HG02973 (cell line): ENCODE results near the gene CD27.
"Not testable (repeated sequence)": the region's sequence is repeated elsewhere in the genome, so short reads cannot be mapped to it uniquely, and the experiment has no call there.

ENCODE experiments used
- ATAC-seq: cut with Tn5 transposase; IDR thresholded peaks from one replicate; pipeline ENCODE4 v1.9.1; 2021; ENCODE audit warnings: moderate library complexity; ENCODE audit not compliant: unreplicated experiment

Gene CD27

DNA sequence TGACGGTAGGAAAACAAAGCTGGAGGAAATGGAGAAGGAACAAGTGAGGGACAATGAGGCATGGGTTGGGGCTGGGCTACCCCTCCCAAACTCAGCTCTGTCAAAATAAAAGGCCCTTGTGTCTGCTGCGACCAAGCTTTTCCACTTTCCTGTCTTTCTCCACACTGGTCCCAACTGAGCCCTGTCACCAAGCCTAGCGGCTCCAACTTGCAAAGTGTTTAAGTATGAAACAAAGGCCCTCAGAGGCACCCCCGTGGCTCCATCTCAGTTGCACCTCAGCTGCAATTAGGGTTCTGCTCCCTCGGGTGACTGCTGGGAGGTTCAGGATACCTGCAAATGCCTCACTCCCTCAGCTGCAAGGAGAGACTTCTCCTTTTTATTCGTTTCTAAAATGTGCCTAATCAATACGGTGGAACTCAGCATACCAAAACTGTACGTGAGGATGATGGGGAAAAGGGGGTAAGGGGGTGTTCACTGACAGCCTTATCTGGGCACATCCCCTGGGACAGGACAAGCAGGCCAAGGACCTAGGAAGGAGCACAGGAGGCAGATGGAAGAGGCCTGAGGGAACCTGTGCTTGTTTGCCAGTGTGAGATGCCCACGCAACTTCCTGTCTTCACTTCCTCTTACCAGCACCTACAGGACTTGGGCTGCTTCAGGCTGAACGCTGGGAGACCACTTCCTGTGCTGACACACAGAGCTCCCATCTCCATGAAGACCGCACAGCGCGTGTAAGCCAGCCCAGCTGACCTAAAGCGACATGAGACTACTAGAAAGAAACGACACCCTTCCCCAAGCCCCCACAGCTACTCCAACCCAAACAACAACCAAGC, 16.9 kb downstream of the CD27 start:
- peak; percentile 75 for ATAC-seq

DNA sequence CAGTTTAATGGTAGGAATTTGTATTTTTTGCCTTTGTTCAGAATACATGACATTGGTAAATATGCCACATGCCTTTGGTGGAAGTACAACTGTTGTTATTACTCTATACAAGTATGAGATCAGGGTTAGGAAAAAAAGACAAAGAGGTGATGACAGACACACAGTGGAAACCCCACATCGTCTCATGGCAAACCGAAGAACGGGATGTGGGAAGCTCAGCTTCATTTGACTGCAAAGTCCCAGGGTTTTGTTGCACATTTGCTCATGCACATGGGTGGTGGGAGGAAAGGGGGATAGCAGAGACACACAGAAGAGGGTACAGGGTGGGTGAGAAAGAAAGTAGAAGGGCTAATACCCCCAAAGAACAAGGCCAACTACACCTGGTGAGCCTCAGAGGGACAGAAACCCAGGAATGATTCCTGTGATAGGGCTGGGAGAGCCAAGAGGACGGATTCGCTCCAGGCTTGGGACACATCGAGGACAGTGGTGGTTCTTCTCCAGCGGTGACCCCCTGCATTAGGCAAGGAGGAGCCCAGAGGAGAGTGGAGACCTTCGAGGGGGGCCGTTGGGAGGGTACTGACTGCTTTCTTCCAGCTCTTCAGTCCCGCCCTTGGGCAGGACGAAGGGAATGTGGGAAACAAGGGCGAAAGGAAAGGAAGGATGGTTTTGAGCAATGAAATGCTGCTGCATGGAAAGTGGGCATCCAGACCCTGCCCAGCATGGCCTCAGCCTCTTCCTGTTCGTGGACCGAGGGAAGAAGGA, 17.7 kb downstream of the CD27 start:
- peak; percentile 3 for ATAC-seq

DNA sequence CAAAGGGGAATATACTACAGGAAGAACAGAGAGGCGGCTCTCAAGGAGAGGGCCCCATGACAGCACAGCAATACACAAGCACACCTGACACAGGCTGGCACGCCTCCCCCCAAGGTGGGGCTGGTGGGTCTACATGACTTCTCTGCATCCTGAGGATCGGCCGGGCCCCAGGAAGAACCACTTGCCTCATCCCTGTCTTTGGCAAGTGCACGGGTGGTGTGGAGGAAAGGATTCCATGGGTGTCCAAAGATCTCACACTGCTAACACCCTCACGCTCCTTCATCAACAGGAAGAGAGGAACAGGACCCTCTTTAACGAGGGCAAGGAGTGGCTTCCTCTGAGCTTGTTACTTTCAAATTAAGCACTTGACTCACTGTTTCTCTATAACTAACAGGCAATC, 18.5 kb downstream of the CD27 start:
- no peak for ATAC-seq

DNA sequence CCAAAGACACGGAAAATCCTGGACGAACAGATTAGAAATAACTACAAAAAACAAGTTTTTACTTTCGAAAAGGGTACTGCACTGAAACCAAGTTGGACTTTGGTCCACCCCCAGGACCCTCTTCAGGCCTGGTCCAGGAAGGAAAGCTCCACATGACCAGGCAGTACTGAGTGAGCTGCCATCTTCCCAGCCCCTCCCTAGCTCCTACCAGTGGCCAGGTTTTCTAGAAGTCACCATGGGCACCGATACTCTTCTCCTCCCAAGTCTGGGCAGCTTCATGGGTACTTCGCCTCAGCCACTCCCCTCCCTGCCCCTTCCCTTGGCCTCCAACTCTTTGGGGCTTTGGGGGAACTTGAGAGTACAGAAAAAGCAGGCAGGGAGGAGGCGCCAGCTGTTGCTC, 19.1 kb downstream of the CD27 start:
- ATAC-seq: no peak

DNA sequence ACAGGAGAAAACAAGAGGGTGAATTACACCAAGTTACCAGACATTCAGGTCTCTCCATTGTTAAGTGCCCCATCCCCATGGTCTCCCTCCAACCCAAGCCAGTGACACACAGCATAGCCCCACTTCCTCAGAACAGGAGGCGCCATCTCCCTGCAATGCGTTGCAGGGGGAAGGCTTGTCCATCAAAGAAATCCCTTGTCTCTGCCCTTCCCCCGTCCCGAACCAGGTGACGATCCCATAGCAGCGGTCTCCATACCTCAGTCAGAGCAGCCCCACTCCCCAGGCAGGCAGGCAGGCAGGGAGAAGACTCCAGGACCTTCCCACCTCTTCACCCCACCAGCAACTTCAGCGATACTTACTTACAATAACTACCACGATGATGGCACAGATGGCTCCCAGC, 19.8 kb downstream of the CD27 start:
- ATAC-seq: no peak

DNA sequence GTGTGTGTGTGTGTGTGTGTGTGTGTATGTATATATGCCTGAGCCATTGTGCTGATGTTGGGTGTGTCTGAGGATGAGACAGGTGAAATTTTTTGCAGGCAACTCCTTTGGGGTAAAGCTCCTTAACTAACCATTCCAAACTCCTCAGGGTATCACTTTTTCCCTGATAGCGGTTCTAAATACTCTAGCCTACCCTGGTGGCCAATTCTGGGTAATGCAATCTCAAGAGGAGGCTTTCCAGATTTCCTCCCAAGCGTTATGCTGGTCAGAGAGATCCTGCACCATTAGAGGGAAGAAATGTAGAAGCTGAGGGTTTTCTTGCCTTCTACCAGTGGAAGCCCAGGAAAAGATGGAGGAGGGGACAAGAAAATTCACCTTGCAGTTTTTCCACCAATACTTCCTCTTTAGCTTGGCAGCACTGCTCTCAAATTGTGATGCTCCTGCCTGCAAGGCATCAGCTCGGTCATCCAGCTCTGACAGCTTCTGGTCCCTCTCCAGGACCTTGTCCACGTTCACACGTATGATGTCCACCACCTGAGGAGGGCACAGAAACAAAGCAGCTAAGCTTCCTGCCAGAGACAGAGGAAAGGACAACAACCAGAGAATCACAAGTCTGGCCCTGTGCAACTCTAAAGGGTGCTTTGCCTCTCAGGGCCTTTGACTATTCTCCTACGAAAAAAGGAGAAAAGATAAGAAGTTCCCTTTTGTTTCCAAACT, 20.9 kb downstream of the CD27 start:
- no peak for ATAC-seq

DNA sequence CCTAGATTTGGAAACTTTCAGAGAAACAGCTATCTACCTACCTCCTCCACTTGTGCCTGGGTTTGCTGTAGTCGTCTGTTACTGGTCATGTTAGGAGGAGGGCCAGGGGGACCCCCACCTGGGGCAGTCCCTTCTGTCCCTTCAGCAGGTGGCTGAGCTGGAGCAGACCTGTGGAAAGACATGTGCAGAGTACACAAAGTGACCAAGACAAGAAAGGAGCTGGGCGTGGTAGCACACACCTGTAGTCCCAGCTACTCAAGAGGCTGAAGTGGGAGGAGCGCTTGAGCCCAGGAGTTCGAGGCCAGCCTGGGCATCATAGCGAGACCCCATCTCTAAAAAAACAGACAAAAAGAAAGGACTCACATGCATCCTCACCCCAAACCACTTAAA, 21.4 kb downstream of the CD27 start:
- no peak for ATAC-seq

DNA sequence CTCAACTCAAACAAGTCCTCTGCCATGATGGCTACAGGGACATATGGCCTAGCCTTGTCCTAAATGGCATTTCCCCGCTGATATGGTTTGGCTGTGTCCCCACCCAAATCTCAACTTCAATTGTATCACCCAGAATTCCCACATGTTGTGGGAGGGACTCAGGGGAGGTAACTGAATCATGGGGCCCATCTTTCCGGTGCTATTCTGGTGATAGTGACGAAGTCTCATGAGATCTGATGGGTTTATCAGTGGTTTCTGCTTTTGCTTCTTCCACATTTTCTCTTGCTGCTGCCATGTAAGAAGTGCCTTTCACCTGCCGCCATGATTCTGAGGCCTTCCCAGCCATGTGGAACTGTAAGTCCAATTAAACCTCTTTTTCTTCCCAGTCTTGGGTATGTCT, 22.0 kb downstream of the CD27 start:
- ATAC-seq: not testable (repeated sequence)

DNA sequence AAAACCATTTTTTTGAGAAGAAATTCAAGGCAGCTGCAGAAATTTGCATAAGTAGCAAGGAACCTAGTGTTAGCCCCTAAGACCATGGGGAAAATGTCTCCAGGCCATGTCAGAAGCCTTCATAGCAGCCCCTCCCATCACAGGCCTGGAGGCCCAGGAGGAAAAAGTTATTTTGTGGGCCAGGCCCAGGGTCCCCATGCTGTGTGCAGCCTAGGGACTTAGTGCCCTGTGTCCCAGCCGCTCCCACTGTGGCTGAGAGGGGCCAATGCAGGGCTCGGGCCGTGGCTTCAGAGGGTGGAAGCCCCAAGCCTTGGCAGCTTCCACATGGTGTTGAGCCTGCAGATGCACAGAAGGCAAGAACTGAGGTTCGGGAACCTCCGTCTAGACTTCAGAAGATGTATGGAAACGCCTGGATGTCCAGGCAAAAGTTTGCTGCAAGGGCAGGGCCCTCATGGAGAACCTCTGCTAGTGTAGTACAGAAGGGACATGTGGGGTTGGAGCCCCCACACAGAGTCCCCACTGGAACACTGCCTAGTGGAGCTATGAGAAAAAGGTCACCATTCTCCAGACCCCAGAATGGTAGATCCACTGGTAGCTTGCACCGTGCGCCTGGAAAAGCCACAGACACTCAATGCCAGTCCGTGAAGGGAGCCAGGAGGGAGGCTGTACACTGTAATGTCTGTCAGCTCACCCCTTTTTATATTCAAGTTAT, 23.0 kb downstream of the CD27 start:
- ATAC-seq: not testable (repeated sequence)

DNA sequence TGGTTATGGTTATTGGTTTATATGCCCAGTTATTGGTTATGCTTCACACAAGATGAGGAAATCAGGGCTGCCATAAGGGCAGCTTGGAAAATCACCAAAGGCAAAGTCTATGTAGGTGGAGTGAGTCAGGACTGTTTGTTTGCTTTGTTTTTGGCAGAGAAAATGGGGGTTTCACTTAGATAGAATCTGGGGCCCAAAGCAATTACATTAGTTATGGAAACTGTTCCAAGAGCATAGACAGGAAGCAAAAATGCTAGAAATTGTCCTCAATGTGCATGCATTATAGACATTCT, 23.5 kb downstream of the CD27 start:
- no peak for ATAC-seq

DNA sequence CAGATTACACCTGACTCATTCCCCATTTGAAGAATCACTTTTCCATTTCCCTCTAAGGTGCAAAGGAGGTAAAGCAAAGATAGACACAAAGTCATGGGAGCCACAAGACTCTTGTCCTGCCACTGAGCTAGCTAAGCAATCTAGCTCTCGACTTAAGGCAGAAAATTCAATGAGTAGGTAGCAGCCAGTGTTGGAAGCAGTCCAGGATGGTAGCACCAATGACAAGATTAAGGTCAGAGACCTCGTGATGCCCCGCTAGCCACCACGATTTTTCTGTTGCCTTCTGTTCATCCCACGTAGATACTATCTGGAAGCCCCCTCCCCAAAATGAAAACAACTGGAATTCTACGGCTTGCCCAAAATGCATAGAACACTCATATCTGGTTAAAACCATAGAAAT, 24.3 kb downstream of the CD27 start:
- no peak for ATAC-seq

DNA sequence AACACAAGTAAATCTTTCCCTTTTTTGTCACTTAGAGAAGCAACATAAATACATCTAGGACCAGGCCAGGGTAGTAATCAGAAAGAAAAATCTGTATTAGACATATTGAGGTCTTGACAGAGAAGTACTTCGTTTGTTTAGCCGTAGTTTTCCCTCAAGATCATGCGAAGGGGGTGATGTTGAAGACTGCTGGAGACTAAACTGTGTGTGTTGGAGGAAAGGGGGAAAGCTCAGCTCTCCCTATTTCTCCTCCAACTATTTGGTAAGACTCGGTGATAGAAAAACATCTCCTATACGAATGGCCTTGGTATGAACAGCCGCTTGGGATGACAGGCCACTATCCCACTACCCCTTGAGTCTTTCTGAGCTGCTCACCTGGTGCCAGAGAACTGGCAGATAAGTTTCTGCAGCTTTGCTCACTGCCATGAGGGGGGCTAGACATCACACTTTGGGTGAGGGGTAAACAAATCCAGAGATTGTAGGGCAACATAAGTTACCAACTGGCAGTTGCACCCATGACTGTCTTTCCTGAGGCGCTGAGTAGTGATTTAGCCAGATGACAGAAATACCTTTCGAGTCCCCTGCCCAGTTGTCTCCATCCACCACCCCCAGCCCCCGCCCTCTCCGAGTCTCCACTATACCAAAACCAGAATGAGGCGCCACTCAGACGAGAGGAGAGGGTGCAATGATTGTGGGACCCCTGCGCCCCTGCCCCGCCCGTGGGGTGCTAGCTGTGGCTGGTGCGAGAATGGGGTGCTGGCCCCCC, 25.0 kb downstream of the CD27 start:
- no peak for ATAC-seq

DNA sequence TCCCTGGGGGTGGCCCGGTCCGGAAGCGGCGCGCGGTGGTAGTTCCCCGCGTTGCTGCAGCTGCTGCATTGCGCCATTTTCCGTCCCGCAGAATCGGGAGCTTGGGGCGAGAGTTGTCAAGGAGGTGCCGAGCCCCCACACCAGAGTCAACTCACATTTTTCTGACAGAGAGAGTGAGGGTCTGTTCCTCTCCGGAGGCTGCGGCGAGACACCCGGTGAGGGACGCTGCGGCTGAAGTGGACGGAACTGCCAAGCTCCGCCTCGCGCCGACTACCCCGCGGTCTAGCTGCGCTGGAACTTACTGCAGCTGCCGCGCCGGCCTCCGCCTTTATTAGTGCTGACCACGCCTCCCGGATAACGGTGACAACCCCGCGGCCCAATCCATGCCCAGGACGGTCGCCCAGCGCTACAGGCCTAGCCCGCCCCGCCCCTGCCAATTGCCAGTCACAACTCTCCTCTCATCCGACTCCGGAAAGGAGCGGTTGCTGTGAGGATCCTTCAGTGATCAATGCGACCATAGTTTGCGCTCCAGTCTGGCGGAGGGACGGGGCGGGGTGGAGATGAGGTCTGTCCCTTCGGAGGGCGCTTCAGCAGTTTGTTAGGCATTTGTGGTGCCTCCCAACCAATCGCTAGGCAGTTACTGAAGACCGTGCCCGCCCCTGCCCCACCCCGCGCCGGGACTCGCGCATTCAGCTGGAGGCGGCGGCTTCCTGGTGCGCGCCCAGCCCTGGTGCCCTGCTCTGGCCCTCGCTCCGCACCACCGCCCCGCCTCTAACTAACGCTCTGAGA, 25.8 kb downstream of the CD27 start, which contains the start of gene VAMP1:
Gene VAMP1 (minus strand): TSS at position 303 of the 789 bp plus-strand sequence. CDS start 146 bp downstream, at position 157.
- ATAC-seq: peak; percentile 84

DNA sequence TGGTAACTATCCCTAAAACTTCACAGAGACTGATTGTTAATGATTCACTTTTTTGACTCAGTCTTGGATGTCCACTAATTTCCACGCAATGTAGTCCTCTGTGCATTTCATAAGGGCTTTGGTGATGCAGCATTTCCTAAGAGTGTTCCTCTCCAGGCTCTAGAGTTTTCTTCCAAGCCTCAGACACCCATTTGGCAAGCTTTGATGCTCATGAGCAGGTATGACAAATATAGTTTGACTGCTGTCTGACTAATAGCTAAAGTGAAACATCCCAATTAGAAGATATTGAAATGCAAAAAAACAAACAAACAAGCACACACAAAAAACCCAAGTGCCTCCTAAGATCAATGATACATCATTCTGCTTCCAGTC, 27.2 kb downstream of the CD27 start:
- no peak for ATAC-seq

DNA sequence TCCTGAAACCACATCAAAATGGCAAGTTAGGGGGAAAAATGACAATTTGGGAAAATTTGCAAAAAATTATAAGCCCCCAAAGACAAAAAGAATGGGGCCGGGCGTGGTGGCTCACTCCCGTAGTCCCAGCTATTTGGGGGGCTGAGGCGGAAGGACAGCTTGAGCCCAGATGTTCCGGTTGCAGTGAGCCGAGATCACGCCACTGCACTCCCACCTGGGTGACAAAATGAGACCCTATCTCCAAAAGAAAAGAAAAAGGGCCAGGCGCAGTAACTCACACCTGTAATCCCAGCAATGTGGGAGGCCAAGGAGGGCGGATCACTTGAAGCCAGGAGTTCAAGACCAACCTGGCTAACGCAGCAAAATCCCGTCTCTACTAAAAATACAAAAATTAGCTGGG, 27.7 kb downstream of the CD27 start:
- no peak for ATAC-seq

DNA sequence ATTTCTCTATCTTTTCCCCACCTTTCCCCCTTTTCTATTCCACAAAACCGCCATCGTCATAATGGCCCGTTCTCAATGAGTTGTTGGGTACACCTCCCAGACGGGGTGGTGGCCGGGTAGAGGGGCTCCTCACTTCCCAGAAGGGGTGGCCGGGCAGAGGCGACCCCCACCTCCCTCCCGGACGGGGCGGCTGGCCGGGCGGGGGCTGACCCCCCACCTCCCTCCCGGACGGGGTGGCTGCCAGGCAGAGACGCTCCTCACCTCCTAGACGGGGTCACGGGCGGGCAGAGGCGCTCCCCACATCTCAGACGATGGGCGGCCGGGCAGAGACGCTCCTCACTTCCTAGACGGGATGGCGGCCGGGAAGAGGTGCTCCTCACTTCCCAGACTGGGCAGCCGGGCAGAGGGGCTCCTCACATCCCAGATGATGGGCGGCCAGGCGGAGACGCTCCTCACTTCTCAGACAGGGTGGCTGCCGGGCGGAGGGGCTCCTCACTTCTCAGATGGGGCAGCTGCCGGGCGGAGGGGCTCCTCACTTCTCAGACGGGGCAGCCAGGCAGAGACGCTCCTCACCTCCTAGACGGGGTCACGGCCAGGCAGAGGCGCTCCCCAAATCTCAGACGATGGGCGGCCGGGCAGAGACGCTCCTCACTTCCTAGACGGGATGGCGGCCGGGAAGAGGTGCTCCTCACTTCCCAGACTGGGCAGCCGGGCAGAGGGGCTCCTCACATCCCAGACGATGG, 30.6 kb downstream of the CD27 start:
- ATAC-seq: not testable (repeated sequence)

DNA sequence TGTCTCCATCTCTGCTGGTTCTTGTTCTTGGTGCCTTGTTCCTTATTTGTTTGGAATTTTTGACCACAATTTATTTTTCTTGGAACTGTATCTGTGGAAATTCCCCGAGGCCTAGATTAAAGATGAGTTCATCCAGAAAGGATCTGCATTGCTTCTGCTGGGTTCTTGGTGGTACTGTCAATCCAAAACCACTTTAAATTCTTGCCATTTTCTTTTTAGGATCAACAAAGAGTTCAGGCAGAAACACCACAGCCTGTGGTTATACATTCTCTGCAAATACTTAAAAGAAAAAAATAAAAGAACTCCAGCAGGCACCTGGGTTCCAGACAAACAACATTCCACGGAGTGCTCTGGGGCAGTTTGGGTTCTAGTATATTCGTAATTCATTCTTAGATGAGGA, 31.7 kb downstream of the CD27 start:
- no peak for ATAC-seq

DNA sequence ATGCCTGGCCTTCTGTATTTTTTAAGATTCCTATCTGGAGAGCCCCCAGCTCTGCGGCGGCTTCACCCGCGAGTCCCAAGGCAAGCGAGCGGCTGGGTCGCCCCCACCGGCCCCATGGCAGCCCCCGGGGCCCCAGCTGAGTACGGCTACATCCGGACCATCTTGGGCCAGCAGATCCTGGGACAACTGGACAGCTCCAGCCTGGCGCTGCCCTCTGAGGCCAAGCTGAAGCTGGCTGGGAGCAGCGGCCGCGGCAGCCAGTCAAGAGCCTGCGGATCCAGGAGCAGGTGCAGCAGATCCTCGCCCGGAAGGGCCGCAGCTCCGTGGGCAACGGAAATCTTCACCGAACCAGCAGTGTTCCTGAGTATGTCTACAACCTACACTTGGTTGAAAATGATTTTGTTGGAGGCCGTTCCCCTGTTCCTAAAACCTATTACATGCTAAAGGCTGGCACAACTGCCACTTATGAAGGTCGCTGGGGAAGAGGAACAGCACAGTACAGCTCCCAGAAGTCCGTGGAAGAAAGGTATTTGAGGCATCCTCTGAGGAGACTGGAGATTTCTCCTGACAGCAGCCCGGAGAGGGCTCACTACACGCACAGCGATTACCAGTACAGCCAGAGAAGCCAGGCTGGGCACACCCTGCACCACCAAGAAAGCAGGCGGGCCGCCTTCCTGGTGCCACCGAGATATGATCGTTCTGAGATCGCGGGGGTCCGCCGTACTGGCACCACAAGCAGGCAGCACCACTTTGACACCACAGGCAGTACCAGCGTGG, 33.0 kb downstream of the CD27 start:
- ATAC-seq: not testable (repeated sequence)
